HEK293T (cell line): ENCODE results near the gene DUSP14.

Source experiments
- CTCF ChIA-PET: fragments of 350-600 bp; formaldehyde crosslinking; extraction: SDS; loops from one replicate; lab custom pipeline; 2021; ENCODE audit warnings: antibody characterized with exemption, inconsistent platforms; lab: Yijun Ruan, JAX
- POLR2A ChIA-PET: fragments of 350-600 bp; formaldehyde crosslinking; extraction: SDS; loops from one replicate; lab custom pipeline; 2020; ENCODE audit warnings: antibody characterized with exemption, inconsistent platforms; lab: Yijun Ruan, JAX
- DNase-seq: peaks from one replicate; pipeline ENCODE4 v3.0.0; 2012; ENCODE audit warnings: mixed read lengths; ENCODE audit errors: extremely low spot score
- ARNT ChIP-seq: fragments of 450-650 bp; IDR thresholded peaks from 2 replicates; pipeline ENCODE4 v1.6.1; 2017; ENCODE audit warnings: mild to moderate bottlenecking
- BHLHE40 ChIP-seq: fragments of 450-650 bp; IDR thresholded peaks from 2 replicates; pipeline ENCODE4 v1.6.1; 2016; ENCODE audit warnings: mild to moderate bottlenecking, moderate library complexity, borderline replicate concordance
- CTBP1 ChIP-seq: fragments of 450-650 bp; IDR thresholded peaks from 2 replicates; pipeline ENCODE4 v1.6.1; 2016; ENCODE audit warnings: borderline replicate concordance
- ELF4 ChIP-seq: fragments of 450-650 bp; IDR thresholded peaks from 2 replicates; pipeline ENCODE4 v1.6.1; 2017; ENCODE audit warnings: antibody characterized with exemption
- FOXA1 ChIP-seq: fragments of 450-650 bp; IDR thresholded peaks from 2 replicates; pipeline ENCODE4 v1.6.1; 2016; ENCODE audit warnings: mild to moderate bottlenecking
- FOXK2 ChIP-seq: fragments of 450-650 bp; IDR thresholded peaks from 2 replicates; pipeline ENCODE4 v1.6.1; 2016; ENCODE audit warnings: mild to moderate bottlenecking
- FOXM1 ChIP-seq: fragments of 450-650 bp; IDR thresholded peaks from 2 replicates; pipeline ENCODE4 v1.6.1; 2017; ENCODE audit warnings: mild to moderate bottlenecking, borderline replicate concordance
- HDGF ChIP-seq: fragments of 450-650 bp; IDR thresholded peaks from 2 replicates; pipeline ENCODE4 v1.6.1; 2017; ENCODE audit warnings: antibody characterized with exemption, borderline replicate concordance
- L3MBTL2 ChIP-seq: fragments of 450-650 bp; conservative IDR thresholded peaks from 2 replicates; pipeline ENCODE4 v1.6.1; 2016; ENCODE audit warnings: mild to moderate bottlenecking
- LEF1 ChIP-seq: fragments of 450-650 bp; IDR thresholded peaks from 2 replicates; pipeline ENCODE4 v1.6.1; 2017; ENCODE audit warnings: mild to moderate bottlenecking, borderline replicate concordance
- NFRKB ChIP-seq: fragments of 450-650 bp; IDR thresholded peaks from 2 replicates; pipeline ENCODE4 v1.6.1; 2016; ENCODE audit warnings: mild to moderate bottlenecking, moderate library complexity
- SP1 ChIP-seq: fragments of 450-650 bp; IDR thresholded peaks from 2 replicates; pipeline ENCODE4 v1.6.1; 2017
- SUZ12 ChIP-seq: fragments of 450-650 bp; IDR thresholded peaks from 2 replicates; pipeline ENCODE4 v1.6.1; 2016; ENCODE audit warnings: mild to moderate bottlenecking
- TARDBP ChIP-seq: fragments of 450-650 bp; IDR thresholded peaks from 2 replicates; pipeline ENCODE4 v1.6.1; 2016
- ZNF384 ChIP-seq: fragments of 450-650 bp; IDR thresholded peaks from 2 replicates; pipeline ENCODE4 v1.6.1; 2016
- TF ChIP-seq, protein P1 (sequence below): fragments of 450-650 bp; IDR thresholded peaks from 2 replicates; pipeline ENCODE4 v1.6.1; 2016

The DUSP14 gene

DNA sequence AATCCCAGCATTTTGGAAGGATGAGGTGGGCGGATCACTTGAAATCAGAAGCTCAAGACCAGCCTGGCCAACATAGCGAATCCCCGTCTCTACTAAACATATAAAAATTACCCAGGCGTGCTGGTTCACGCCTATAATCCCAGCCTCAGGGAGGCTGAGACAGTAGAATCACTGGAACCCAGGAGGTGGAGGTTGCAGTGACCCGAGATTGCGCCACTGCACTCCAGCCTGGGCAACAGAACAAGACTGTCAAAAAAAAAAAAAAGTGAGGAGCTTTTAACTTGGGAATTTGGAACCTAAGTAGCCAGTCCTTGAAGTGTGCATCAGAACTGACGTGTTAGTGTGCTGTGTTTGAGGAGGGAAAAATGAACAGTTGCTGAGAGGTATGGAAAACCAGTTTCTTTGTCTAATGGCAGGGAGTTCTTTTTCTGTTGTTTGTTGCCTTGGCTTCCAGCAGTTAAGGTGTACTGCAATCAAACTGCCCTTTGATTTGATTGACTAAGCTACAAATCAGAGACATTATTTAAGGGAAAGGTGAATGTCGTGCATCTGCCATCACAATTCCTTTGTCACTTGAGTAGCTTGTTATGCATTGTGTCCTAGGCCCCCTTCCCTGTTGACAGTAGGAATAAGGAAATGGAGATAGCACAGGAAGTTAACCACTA lies 8.6 kb upstream of the DUSP14 start:
- TF ChIP-seq FOXA1: no peak
- no peak for TF ChIP-seq FOXM1
- TF ChIP-seq LEF1: no peak
- TF ChIP-seq NFRKB: no peak
- TF ChIP-seq SP1: no peak
- no peak for TF ChIP-seq FOXK2
- no peak for TF ChIP-seq ZNF384
- TF ChIP-seq, protein P1, sequence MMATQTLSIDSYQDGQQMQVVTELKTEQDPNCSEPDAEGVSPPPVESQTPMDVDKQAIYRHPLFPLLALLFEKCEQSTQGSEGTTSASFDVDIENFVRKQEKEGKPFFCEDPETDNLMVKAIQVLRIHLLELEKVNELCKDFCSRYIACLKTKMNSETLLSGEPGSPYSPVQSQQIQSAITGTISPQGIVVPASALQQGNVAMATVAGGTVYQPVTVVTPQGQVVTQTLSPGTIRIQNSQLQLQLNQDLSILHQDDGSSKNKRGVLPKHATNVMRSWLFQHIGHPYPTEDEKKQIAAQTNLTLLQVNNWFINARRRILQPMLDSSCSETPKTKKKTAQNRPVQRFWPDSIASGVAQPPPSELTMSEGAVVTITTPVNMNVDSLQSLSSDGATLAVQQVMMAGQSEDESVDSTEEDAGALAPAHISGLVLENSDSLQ: no peak
- no peak for TF ChIP-seq SUZ12
- no peak for TF ChIP-seq TARDBP
- TF ChIP-seq BHLHE40: no peak
- no peak for TF ChIP-seq ELF4
- no peak for TF ChIP-seq ARNT
- no peak for TF ChIP-seq CTBP1
- no peak for TF ChIP-seq HDGF
- TF ChIP-seq L3MBTL2: no peak
- ChIA-PET POLR2A (no interaction called here), CTCF (no interaction called here)
- DNase-seq: no peak

DNA sequence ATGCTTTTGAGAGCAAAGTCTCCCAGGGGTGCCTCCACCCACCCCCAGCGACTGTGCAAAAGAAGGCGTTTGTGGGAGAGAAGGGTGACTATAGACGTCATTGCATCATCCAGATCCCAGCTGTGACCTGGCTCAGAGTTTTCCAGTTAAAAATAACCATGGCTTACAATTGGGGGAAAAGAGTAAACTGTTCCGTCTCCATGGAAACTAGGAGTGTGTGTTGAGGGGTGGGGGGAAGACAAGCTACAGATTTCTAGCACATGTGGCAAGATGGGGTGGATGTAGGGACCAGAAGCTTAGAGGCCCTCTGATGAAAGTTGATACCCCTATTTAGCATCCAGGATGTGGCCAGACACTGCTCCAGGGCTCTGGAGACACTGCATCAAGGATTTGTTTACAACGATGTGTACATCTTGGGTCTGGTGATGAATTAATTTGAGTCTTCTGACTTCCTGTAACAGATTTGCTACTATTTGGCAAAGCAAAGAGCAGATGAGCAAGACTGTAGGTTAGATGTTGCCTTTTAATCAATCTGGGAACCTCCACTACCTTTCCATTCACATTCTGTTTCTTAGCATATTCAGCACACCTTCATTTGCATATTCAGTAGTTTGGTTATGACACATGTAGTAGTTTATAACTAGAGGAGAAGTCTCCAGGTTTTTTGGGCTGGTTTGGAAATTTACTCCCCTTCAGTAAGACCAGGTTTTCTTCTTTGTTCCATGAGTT lies 6.2 kb upstream of the DUSP14 start:
- TF ChIP-seq CTBP1 (no peak), FOXK2 (no peak), TARDBP (no peak)
- DNase-seq: no peak
- ChIA-PET POLR2A (interaction anchor here (1.1 kb wide), 1 partner anchor 127 kb away, joined by 4 read pairs; no protein-coding TSS in a partner anchor), CTCF (interaction anchor here (0.7 kb wide), 1 partner anchor 20 kb away, joined by 4 read pairs; no protein-coding TSS in a partner anchor)

DNA sequence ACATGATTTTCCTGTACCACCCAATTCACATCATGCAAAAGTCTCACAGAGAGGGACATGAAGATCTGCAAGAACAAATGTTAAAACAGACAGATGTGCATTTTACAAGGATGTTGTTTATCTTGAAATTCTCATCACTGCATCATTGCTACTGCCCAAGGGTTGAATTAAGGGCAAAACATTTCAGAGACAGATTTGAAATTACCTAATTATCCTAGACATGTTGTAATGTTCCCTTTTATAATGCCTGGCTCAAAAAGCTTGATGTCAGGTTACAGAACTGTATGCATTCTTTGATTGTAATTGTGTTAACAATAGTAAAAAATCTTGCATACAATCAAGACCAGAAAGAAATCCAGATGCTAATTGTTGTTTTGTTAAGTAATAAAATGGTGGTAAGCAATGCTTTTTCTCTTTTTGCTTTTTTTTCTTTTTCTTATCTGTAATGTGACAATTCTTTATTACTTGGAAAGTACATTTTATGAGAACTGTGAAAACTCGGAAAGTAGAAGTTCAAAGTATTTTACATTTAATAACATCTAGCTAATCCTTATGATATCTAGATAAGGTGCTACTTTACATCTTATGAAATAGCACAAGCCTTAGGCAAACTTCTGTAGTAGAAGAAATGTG lies 3.6 kb upstream of the DUSP14 start:
- POLR2A ChIA-PET: interaction anchor here (2.0 kb wide), 1 partner anchor 79 kb away, joined by 5 read pairs; the partner anchor contains the start of genes ACACA and TADA2A
- CTCF ChIA-PET: interaction anchor here (0.7 kb wide), 1 partner anchor 76 kb away, joined by 8 read pairs; no protein-coding TSS in a partner anchor
- no peak for DNase-seq
- no peak for TF ChIP-seq FOXA1
- TF ChIP-seq HDGF: no peak
- TF ChIP-seq BHLHE40: no peak
- no peak for TF ChIP-seq CTBP1
- no peak for TF ChIP-seq TARDBP
- TF ChIP-seq NFRKB: no peak

DNA sequence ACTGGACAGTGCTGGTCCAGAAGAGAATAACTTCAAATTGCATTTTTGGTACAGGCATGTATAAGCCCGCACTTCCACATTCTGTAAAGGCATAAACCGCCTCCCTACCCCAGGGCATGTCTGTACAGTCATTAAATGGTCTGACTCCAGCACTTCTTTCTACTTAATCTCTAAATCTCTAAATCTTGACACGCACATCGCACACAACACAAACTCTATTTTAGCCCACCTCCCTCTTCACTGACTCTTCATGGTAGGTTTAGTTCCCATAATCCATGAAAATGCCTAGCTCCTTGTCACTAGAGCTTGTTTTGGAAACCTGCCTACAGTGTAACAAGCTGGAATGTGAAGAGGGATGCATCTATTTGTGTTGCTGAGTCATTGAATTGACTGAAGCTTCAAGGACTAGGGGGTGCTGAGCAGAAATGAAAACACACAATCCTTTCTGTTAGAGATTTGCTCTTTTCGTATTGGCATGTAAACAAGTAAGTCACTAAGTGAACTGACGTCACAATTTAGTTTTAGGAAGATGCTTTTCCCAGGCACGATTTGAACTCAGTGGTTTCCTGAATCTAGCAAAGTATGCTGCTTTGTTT lies 1.6 kb upstream of the DUSP14 start:
- CTCF ChIA-PET: no interaction called here

DNA sequence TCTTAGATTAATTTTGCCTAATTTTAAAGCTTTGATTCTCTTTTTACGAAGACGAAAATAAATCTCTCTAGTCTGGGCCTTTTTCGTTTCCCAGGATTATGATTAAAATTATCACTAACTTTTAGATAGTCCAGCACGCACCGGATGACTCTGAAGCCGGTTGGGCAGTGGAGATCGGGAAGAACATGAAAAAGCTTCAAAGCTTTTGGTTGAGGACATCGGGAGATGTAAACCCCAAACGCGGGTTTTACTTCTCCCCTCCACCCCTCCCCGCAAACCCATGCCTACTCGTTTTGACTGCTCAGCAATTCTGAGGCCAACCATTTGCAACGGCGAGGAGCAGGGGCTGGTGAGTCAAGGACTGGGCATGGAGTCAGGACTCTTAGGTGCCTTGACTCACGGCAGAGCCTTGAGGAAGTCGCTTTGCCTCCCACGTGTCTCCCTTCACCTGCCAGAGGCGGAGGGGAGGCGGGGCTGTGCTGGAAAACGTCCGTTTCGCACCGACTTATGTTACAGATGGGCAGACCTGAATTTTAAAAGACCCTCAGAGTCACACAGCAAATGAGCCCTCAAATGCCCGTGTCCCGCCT lies 989 bp upstream of the DUSP14 start:
- TF ChIP-seq L3MBTL2 (peak; percentile 70), FOXK2 (no peak)
- peak; percentile 19 for DNase-seq
- ChIA-PET CTCF (no interaction called here), POLR2A (interaction anchor here (0.5 to 1.2 kb wide), 7 partner anchors 11 to 811 kb away, joined by 3 to 5 read pairs (median 3); partner anchors contain the start of genes ACACA and TADA2A)

More for the DNA sequence above, 1.6 kb upstream of the DUSP14 start:
- POLR2A ChIA-PET: interaction anchor here (0.5 to 1.2 kb wide), 4 partner anchors 11 to 812 kb away, joined by 3 to 5 read pairs (median 3); partner anchors contain the start of genes ACACA and TADA2A
- TF ChIP-seq, protein P1: 0 out of 2 replicates have a peak, but pooled peaks have one; percentile 2
- TF ChIP-seq TARDBP: no peak
- DNase-seq: peak; percentile 11

DNA sequence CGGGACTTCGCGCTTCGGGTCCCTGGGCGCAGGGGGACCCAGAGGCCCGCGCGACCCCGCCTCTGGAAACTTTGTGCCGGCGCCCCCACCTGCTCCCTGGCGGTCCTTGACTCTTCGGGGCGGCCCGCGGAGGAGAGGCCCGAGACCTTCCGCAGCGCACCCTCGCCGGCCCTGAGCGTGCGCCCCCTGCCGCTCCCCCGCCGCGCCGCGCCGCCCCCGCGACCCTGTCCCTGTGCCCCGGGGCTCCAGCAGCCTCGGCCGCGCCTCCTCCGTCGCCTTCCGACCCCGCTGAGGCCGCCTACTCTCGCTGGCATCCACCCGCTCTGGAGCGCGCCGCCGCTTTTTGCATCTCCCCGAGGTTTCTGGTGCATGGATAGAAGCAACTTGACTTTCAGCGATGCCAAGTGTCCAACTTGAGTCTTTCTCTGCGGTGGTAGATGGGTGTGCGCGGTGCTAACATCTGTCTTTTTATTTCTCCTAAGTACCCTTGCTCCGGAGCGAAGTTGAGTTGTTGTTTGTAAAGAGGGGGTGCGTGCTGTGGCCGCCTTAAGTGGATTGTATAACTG lies 414 bp downstream of the DUSP14 start:
- DNase-seq: peak; percentile 34
- POLR2A ChIA-PET: interaction anchor here (0.5 to 1.4 kb wide), 7 partner anchors 10 to 217 kb away, joined by 3 to 5 read pairs (median 3); partner anchors contain the start of genes ACACA and TADA2A
- CTCF ChIA-PET: interaction anchor here (0.6 kb wide), 1 partner anchor 10 kb away, joined by 4 read pairs; no protein-coding TSS in a partner anchor
- TF ChIP-seq LEF1 (no peak), SUZ12 (no peak), FOXK2 (no peak), ARNT (no peak), SP1 (no peak), ELF4 (no peak), FOXA1 (no peak), ZNF384 (no peak), HDGF (no peak), L3MBTL2 (no peak), CTBP1 (no peak), BHLHE40 (no peak), FOXM1 (no peak)
- TF ChIP-seq, protein P1: no peak
